ENCODE measurements around the gene GABRG3.

DNA sequence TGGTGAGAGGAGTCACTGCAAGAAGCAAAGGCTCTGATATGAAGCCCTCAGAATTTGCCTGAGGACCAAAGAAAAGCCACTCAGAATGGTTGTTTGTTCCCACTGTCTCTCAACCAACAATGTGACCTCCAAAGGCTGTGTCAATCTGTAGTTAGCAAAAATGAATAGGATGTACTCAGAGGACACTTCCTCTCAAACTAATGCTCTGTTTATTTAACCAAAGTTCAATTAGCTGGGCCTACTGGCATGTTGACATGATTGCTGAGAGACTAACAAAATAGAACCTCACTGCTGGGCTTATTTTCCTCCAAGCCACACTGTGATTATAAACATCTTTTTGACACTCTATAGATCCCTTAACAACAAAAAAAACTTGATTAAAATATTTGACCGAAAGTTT, 605.6 kb downstream of the GABRG3 start:
- TF ChIP-seq, protein P1, sequence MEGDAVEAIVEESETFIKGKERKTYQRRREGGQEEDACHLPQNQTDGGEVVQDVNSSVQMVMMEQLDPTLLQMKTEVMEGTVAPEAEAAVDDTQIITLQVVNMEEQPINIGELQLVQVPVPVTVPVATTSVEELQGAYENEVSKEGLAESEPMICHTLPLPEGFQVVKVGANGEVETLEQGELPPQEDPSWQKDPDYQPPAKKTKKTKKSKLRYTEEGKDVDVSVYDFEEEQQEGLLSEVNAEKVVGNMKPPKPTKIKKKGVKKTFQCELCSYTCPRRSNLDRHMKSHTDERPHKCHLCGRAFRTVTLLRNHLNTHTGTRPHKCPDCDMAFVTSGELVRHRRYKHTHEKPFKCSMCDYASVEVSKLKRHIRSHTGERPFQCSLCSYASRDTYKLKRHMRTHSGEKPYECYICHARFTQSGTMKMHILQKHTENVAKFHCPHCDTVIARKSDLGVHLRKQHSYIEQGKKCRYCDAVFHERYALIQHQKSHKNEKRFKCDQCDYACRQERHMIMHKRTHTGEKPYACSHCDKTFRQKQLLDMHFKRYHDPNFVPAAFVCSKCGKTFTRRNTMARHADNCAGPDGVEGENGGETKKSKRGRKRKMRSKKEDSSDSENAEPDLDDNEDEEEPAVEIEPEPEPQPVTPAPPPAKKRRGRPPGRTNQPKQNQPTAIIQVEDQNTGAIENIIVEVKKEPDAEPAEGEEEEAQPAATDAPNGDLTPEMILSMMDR (IDR thresholded peaks at IDR 0.05), result no peak
- TF ChIP-seq POLR2A (IDR thresholded peaks at IDR 0.05), result no peak
